Ishikawa (cell line): ENCODE data around the gene NLGN3.

Experiments used
- CEBPB ChIP-seq: IDR thresholded peaks from 2 replicates; pipeline ENCODE4 v1.6.1; 2012
- CREB1 ChIP-seq: IDR thresholded peaks from 2 replicates; pipeline ENCODE4 v1.6.1; 2012; ENCODE audit warnings: low read depth
- EGR1 ChIP-seq: IDR thresholded peaks from 2 replicates; pipeline ENCODE4 v1.6.1; 2012
- EP300 ChIP-seq: IDR thresholded peaks from 2 replicates; pipeline ENCODE4 v1.6.1; 2012; ENCODE audit warnings: borderline replicate concordance
- FOXM1 ChIP-seq: IDR thresholded peaks from 2 replicates; pipeline ENCODE4 v1.6.1; 2012; ENCODE audit warnings: low read depth, borderline replicate concordance
- NFIC ChIP-seq: IDR thresholded peaks from 2 replicates; pipeline ENCODE4 v1.6.1; 2012
- RAD21 ChIP-seq: IDR thresholded peaks from 2 replicates; pipeline ENCODE4 v1.6.1; 2012; ENCODE audit warnings: low read depth
- TAF1 ChIP-seq: IDR thresholded peaks from 2 replicates; pipeline ENCODE4 v1.6.1; 2012; ENCODE audit warnings: low read depth, mild to moderate bottlenecking
- TCF12 ChIP-seq: IDR thresholded peaks from 2 replicates; pipeline ENCODE4 v1.6.1; 2012; ENCODE audit warnings: low read depth
- TEAD4 ChIP-seq: IDR thresholded peaks from 2 replicates; pipeline ENCODE4 v1.6.1; 2012
- YY1 ChIP-seq: IDR thresholded peaks from 2 replicates; pipeline ENCODE4 v1.6.1; 2012; ENCODE audit warnings: low read depth
- ZBTB7A ChIP-seq: IDR thresholded peaks from 2 replicates; pipeline ENCODE4 v1.6.1; 2012; ENCODE audit warnings: low read depth
- TF ChIP-seq, protein P1 (sequence below): IDR thresholded peaks from 2 replicates; pipeline ENCODE4 v1.6.1; 2012
- TF ChIP-seq, protein P2 (sequence below): IDR thresholded peaks from 2 replicates; pipeline ENCODE4 v1.6.1; 2012; ENCODE audit warnings: low read depth, mild to moderate bottlenecking
- TF ChIP-seq, protein P3 (sequence below): IDR thresholded peaks from 2 replicates; pipeline ENCODE4 v1.6.1; 2012

NLGN3 gene

DNA sequence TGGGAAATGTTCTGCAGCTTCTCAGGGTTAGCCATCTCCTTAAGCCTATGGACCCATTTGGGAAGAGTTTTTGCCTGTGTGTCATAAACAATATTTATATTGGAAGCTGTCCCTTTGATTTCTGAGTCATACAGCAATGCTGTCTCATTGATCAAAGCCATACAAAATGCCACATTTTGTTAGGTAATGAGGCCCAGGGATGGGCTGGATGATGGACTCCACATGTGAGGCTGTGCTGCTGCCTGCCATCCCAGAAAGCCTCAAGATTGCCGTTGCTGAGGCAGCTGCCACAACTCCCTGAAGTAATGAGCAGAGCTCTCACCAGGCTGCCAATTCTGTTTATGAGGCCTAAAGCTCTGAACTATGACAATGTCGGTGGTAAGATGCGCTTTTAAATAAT is 66.2 kb downstream of the NLGN3 start:
- no peak for TF ChIP-seq TCF12
- TF ChIP-seq, protein P1, sequence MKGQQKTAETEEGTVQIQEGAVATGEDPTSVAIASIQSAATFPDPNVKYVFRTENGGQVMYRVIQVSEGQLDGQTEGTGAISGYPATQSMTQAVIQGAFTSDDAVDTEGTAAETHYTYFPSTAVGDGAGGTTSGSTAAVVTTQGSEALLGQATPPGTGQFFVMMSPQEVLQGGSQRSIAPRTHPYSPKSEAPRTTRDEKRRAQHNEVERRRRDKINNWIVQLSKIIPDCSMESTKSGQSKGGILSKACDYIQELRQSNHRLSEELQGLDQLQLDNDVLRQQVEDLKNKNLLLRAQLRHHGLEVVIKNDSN, result no peak
- no peak for TF ChIP-seq CEBPB
- TF ChIP-seq, protein P2, sequence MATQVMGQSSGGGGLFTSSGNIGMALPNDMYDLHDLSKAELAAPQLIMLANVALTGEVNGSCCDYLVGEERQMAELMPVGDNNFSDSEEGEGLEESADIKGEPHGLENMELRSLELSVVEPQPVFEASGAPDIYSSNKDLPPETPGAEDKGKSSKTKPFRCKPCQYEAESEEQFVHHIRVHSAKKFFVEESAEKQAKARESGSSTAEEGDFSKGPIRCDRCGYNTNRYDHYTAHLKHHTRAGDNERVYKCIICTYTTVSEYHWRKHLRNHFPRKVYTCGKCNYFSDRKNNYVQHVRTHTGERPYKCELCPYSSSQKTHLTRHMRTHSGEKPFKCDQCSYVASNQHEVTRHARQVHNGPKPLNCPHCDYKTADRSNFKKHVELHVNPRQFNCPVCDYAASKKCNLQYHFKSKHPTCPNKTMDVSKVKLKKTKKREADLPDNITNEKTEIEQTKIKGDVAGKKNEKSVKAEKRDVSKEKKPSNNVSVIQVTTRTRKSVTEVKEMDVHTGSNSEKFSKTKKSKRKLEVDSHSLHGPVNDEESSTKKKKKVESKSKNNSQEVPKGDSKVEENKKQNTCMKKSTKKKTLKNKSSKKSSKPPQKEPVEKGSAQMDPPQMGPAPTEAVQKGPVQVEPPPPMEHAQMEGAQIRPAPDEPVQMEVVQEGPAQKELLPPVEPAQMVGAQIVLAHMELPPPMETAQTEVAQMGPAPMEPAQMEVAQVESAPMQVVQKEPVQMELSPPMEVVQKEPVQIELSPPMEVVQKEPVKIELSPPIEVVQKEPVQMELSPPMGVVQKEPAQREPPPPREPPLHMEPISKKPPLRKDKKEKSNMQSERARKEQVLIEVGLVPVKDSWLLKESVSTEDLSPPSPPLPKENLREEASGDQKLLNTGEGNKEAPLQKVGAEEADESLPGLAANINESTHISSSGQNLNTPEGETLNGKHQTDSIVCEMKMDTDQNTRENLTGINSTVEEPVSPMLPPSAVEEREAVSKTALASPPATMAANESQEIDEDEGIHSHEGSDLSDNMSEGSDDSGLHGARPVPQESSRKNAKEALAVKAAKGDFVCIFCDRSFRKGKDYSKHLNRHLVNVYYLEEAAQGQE, result no peak
- TF ChIP-seq YY1, result no peak
- TF ChIP-seq TEAD4, result no peak
- TF ChIP-seq FOXM1, result no peak
- no peak for TF ChIP-seq ZBTB7A
- no peak for TF ChIP-seq EGR1
- TF ChIP-seq EP300, result no peak
- TF ChIP-seq NFIC, result no peak
- TF ChIP-seq, protein P3, sequence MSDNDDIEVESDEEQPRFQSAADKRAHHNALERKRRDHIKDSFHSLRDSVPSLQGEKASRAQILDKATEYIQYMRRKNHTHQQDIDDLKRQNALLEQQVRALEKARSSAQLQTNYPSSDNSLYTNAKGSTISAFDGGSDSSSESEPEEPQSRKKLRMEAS, result no peak

DNA sequence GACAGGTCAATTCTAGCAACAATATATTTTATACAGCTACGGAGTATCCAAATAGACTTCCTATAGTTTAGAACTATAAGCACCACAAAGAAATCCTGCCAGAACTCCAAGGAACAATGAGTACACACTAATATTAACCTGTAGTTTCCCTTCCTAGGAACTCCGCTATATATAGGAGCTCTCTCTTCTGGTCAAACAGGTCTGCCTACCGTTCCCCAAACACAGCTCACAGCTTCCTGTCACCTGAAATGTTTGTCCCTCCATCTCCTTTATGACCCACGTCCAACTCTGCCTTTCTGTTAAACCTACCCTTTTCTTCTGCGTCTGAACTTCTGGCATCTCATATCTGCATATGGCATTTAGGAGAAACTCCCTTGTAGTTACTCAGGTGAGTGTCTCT is 67.9 kb downstream of the NLGN3 start:
- no peak for TF ChIP-seq TCF12
- no peak for TF ChIP-seq YY1
- TF ChIP-seq, protein P1, result no peak
- TF ChIP-seq, protein P2, result no peak
- TF ChIP-seq ZBTB7A, result no peak
- no peak for TF ChIP-seq CEBPB

DNA sequence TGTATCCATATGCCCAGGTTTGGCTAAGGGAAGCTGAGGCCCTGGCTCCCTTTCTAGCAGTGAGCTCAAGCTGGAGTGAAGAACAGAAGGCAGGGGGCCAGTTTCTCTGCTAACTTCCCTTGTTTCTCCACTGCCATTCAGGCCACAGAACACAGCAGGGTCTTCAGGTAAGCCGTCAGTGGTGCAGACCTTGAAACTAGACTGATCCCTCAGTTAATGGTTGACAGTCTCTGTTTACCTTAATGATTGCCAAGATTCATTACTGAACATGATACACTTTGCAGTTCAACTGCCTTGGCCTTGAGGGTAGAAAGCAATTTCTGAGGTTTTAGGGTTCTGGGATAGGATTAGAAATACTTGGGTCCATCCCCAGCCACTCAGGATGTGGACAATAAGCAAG is 69.5 kb downstream of the NLGN3 start:
- TF ChIP-seq, protein P1, result no peak
- TF ChIP-seq NFIC, result no peak
- no peak for TF ChIP-seq TAF1
- TF ChIP-seq, protein P3, result no peak
- TF ChIP-seq FOXM1, result no peak
- TF ChIP-seq, protein P2, result no peak
- no peak for TF ChIP-seq YY1
- TF ChIP-seq CREB1, result no peak
- TF ChIP-seq EP300, result no peak
- TF ChIP-seq ZBTB7A, result no peak
- no peak for TF ChIP-seq RAD21
- TF ChIP-seq CEBPB, result no peak
- no peak for TF ChIP-seq EGR1
- TF ChIP-seq TEAD4, result no peak
- TF ChIP-seq TCF12, result no peak

DNA sequence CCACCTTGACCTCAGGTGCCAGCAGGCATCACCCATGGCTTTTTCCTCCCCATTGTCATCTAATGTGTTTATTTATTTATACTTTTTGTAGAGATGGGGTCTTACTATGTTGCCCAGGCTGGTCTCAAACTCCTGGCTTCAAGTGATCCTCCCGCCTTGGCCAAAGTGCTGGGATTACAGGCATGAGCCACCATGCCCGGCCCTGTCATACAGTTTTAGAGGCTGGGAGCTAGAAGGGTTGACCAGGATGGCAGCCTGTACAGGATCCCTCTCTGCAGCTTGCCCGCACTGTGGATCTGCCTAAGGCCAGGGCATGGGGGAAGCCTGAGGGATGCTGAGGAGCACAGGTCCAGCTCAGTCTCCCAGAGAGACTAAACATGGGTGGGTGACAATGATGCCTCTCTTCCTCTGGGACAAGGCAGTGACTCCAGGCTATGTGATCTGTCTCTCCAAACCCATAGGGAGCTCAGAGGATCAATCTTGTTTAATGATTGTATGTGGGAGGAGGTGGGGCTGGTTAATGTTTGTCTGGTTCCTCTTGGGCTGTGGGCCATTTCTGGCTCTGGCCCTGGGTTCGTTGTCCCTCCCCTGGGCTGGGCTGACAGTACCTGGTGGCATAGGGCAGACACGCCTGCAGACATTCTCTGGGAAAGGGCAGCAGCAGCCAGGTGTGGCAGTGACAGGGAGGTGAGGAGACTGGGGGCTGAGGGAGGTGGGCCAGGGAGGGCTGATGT is 70.1 kb downstream of the NLGN3 start:
- TF ChIP-seq EP300, result no peak
- TF ChIP-seq TCF12, result no peak
- no peak for TF ChIP-seq RAD21
- TF ChIP-seq, protein P2, result no peak
- TF ChIP-seq CEBPB, result no peak
- TF ChIP-seq ZBTB7A, result no peak
